Jurkat, Clone E6-1 (cell line): ENCODE data around the gene TEKTIP1.
"Not testable (repeated sequence)": the region's sequence is repeated elsewhere in the genome, so short reads cannot be mapped to it uniquely, and the experiment has no call there.

ENCODE experiments used
- DNase-seq: peaks from one replicate; pipeline ENCODE4 v3.0.0-alpha.2; 2011; ENCODE audit warnings: low read depth, low spot score
- H3K4me3 ChIP-seq: 2 replicates; pipeline ENCODE4 v1.5.1; 2011; ENCODE audit warnings: mild to moderate bottlenecking, low read length, control low read depth, moderate library complexity

Gene TEKTIP1

DNA sequence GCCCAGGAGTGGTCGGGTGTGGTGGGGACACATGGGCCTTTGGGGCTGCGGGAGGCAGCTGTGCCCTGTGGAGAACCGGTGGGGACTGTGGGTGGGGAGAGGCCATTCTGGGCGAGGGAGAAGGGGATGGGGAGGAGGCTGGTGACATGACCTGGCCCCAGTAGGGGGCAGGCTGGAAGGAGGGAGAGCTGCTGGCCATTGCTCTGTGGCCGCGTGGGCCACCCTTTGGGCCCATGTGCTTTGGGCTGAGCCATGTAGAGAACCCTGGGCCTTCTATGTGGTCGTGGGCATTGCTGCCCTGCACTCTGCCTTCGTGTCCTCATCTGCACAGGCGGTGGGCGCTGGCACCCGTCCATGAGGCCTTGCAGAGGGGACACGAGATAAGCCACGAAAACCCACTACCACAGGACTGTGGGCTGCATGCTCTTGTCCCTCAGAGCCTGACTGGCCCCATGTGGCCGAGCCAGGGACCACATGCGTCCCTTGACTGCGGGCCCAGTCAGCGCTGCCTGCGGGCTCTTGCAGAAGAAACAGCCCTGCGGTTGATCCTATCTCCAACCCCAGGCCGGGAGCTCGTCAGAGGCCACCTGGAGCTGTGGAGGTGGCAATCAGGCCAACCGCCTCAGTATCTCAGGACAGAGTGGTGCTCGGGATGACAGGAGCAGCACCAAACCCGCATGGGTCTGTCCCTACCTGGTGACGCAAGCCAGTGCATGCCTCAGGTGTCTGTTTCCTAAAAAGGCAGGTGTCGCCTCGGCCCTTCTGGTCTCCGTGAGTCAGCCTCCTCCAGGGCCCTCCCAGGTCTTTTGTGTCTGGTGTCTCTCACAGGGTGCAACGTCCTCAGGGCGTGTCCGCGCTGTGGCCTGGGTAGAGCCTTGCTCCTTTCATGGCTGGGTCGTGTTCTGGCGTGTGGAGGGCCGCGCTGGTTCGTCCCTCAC lies 18.5 kb upstream of the TEKTIP1 start:
- DNase-seq, result no peak
- no peak overlapping the region for H3K4me3 ChIP-seq

DNA sequence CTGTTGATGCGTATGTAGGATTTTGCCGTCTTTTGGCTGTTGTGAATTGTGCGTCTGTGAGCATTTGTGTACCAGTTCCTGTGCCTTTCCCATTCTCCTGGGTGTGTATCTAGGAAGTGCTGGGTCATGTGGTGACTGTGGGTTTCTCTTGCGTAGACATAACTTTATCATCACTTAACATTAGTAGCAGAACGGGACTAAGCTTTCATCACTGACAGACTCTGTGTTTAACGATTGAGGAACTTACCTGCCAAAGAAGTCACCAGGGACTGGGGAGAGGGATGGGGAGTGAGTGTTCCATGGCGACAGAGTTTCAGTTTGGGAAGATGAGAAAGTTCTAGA lies 17.9 kb upstream of the TEKTIP1 start:
- H3K4me3 ChIP-seq, result no peak overlapping the region
- no peak for DNase-seq

DNA sequence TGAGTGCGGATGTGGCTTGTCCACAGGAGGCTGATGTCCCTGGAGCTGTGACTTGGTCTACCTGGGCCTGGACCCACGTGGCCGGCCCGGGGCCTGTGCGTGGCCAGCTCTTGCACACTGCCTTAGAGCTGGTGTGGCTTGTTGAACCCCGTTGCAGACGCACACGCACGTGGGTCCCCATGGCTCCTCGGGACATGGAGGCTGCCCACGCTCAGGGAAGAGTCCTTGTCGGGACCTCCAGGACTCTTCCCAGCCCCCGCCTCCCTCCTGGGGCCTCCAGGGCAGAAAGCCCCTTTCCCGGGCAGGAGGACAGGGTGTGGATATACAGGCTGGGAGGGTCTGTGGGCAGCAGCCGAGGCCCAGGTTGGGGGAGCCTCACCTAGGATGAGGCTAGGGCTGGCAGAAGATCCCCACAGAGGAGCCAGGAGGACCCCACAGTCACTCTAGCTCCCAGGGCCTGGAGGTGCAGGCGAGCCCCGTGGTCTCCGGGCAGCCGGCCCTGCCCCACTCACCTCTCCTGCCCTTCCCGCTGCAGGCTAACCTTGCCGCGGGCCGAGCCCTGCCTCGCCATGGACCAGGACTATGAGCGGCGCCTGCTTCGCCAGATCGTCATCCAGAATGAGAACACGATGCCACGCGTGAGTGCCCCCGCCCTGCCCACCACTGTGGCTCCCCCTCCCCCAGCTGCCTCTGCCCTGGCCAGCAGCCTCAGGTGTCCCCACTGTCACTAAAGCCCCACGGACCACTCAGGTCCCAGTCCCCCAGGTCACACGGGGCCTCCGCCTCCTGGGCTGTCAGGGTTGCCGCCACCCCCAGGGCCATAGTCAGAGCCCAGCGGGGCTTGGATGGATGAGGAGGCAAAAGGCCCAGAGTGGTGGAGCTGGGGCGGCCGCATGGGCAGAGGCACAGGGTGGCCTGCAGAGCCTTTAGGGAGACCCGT lies 16.3 kb upstream of the TEKTIP1 start:
- no peak overlapping the region for H3K4me3 ChIP-seq
- DNase-seq, result no peak

DNA sequence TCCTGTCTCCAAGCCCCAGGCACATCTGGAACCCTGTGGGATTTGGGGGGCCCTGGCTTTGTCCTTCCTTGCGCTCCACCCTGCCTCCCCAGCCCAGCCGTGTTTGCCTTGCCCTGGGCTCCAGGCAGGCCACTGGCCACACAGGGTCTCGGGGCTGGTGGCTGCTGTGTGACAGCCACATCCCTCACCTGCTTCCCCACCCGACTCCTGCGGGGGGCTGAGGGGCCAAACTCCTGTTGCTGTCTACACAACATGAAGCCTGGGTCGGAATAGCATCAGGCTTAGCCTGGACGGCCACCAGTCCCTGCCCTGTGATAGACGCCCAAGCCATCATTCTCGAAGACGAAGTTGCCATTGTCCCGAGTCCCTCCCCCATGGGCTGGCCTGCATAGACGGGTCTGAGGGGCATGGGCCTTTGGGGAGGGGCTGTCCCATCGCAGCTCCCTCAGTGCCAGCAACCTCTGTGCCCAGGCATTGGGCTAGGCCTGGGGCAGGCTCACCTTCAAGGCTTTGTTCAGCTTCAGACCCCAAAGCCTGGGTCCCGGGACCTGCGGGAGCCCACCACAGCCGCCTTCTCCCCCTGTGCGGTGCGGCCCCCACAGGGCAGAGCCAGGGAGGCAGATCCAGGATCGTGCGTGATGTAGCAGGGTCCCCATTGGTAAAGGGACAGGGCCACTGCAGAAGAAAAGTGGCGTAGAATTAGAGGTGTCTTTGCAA lies 15.5 kb upstream of the TEKTIP1 start:
- no peak for DNase-seq
- H3K4me3 ChIP-seq, result no peak overlapping the region

DNA sequence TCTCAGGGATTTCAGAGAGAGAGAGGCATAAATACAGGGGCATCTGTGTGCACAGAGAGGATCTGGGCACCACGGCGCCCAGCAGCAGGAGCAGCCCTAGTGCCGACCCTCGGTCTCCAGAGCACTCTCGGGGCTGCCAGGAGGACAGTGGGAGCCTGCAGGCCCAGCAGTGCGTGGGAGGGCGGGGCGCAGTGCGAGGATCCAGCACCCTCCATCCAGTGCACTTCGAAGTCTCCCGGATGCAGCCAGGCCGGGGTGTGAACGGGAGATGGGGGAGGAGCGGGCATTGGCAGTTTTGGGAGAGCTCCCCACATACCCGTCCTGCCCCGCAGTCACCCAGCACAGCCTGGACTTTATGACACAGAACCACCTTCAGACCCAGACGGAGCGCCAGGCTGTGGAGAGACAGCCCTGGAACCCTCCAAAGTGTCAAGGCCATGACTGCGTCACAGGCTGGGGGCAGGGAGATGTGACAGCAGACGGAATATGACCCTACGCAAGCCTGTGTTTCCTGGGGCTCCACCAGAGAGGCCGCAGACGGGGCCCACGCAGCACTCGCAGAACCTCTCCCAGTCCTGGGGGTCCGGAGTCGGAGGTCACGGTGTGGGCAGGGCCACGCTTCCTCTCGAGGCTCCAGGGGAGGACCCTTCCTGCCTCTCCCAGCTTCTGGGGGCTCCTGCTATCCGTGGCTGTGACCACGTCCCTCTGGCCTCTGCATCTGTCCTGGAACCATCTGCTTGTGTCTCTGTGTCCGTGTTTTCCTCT lies 14.7 kb upstream of the TEKTIP1 start:
- H3K4me3 ChIP-seq, result no peak overlapping the region
- DNase-seq, result no peak

DNA sequence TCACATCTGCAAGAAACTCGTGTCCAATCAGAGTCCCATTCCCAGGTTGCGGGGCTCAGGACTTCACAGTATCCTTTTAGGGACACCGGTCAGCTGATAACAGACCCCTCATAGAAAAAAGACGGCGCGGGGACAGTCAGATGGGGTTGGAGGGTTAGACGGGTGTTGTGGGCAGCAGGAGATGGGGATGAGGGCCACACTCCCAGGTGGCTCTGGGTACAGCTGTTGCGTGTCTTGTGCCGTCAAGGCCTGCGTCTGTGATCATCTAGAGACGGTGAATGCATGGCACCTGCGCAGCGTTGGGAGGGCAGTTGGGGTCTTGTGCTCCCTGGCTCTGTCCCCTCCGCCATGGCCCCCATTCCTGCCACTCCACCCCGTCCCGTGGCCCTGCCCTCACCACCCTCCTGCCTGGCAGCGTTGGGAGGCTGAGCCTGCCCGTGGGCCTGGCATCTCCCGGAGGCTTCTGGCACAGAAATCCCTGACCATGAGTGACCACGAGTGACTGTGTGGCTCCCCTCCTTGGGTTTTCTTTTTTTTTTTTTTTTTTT lies 14.0 kb upstream of the TEKTIP1 start:
- no peak for DNase-seq
- H3K4me3 ChIP-seq, result no peak overlapping the region

DNA sequence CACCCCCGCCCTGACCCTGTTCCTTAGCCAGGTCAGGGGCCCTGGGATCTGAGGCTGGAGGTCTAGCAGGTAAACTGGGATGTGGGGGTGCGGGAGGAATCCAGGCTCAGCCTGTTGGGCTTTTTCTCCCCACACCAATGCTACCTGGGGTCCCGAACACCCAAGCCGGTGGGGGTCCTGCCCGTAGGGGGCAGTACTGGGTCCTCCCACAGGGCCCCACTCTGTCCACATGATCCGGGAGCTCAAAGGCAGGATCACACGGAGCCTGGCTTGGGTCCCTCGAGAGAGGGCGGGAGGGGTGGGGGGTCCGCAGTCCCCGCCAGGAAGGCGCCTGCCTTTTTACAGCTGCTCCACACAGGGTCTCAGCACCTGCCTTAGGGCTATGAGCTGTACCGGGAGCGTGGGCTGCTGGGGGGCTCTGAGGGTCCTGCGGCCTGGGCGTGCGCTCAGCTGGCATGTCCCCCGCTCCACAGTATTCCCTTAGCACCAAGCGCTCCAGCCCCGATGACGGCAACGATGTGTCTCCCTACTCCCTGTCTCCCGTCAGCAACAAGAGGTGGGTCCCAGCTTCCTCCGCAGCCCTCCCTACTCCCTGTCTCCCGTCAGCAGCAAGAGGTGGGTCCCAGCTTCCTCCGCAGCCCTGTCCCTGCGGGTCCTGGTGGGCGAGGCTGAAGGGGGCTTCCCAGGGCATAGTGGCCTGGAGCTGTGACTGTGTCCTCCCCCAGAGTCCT lies 12.3 kb upstream of the TEKTIP1 start:
- H3K4me3 ChIP-seq, result no peak overlapping the region
- DNase-seq, result no peak

DNA sequence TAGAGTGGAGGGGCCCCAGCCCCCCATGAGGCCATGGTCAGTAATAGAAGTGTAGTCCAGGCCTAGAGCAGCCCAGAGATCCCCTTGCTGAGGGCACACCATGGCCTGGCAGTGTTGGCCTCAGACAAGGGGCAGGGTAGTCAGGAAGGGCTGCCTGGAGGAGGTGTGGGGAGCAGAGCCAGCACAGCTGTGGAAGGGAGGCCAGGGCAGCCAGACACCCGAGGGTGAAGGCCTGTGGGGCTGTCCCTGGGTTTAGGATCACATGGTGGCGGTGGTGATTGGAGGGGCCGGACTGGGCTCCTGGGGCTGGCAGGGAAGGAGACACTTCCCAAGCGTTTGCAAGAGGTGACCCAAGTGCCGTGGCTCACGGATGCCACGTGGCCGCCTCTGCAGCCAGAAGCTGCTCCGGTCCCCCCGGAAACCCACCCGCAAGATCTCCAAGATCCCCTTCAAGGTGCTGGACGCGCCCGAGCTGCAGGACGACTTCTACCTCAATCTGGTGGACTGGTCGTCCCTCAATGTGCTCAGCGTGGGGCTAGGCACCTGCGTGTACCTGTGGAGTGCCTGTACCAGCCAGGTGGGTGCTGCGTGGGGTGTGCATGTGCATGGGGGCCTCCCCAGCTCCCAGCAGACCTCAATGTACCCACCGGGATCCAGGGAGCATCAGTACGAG lies 11.6 kb upstream of the TEKTIP1 start:
- H3K4me3 ChIP-seq, result no peak overlapping the region
- DNase-seq, result no peak

DNA sequence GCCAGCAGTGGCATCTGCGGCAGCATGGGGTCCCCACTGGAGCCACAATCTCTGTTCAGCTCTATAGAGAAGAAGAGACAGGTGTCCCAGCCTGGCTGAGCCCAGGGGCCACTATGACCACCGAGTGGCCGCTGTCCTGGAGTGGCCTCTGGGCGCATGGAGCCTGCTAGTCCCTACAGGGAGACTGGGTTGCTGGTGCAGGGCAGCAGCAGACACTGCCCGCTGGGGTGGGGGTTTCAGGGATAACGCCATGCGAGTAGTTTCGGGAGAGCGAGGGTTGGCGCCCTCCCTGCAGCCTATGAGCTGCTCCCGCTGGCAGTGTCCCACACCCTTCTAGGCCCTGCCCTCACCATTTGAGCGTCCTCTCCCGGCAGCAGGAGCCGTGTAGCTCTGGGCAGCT lies 10.9 kb upstream of the TEKTIP1 start:
- DNase-seq, result no peak
- no peak overlapping the region for H3K4me3 ChIP-seq

DNA sequence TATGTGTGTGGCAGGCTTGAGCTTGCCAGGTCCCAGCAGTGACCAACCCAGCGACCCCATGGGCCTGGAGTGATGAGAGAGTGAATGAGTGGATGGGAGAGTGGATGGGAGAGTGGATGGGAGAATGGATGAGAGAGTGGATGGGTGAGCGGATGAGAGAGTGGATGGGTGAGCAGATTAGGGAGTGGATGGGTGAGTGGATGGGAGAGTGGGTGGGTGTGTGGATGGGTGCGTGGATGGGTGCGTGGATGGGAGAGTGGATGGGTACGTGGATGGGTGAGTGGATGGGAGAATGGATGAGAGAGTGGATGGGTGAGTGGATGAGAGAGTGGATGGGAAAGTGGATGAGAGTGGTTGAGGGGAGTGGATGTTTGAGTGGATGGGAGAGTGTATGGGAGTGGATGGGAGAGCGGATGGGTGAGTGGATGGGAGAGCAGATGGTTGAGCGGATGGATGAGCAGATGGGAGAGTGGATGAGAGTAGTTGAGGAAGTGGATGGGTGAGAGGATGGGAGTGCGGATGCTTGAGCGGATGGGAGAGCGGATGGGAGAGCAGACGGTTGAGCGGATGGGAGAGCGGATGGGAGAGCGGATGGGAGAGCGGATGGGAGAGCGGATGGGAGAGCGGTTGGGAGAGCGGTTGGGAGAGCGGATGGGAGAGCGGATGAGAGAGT lies 10.3 kb upstream of the TEKTIP1 start:
- H3K4me3 ChIP-seq, result no peak overlapping the region
- DNase-seq, result no peak

DNA sequence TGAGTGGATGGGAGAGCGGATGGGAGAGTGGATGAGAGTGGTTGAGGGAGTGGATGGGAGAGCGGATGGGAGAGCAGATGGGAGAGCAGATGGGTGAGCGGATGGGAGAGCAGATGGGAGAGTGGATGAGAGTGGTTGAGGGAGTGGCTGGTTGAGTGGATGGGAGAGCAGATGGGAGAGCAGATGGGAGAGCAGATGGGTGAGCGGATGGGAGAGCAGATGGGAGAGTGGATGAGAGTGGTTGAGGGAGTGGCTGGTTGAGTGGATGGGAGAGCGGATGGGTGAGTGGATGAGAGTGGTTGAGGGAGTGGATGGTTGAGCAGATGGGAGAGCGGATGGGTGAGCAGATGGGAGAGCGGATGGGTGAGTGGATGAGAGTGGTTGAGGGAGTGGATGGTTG lies 9.7 kb upstream of the TEKTIP1 start:
- H3K4me3 ChIP-seq, DNase-seq: not testable (repeated sequence)

DNA sequence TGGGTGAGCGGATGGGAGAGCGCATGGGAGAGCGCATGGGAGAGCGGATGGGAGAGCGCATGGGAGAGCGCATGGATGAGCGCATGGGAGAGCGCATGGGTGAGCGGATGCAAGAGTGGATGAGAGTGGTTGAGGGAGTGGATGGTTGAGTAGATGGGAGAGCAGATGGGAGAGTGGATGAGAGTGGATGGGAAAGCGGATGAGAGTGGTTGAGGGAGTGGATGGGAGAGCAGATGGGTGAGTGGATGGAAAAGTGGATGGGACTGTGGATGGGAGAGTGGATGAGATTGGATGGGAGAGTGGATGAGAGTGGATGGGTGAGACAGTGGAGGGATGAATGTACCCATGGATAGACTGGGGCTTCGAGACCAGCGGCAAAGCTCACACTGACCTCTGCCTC lies 8.6 kb upstream of the TEKTIP1 start:
- DNase-seq, result no peak
- no peak overlapping the region for H3K4me3 ChIP-seq

DNA sequence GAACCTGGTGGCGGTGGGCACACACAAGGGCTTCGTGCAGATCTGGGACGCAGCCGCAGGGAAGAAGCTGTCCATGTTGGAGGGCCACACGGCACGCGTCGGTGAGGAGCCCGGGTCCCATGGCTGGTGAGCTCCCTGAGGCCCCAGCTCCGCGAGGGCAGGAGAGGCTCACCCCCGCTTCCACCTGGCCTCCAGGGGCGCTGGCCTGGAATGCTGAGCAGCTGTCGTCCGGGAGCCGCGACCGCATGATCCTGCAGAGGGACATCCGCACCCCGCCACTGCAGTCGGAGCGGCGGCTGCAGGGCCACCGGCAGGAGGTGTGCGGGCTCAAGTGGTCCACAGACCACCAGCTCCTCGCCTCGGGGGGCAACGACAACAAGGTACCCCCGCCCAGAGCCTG lies 7.3 kb upstream of the TEKTIP1 start:
- DNase-seq, result no peak
- no peak overlapping the region for H3K4me3 ChIP-seq

DNA sequence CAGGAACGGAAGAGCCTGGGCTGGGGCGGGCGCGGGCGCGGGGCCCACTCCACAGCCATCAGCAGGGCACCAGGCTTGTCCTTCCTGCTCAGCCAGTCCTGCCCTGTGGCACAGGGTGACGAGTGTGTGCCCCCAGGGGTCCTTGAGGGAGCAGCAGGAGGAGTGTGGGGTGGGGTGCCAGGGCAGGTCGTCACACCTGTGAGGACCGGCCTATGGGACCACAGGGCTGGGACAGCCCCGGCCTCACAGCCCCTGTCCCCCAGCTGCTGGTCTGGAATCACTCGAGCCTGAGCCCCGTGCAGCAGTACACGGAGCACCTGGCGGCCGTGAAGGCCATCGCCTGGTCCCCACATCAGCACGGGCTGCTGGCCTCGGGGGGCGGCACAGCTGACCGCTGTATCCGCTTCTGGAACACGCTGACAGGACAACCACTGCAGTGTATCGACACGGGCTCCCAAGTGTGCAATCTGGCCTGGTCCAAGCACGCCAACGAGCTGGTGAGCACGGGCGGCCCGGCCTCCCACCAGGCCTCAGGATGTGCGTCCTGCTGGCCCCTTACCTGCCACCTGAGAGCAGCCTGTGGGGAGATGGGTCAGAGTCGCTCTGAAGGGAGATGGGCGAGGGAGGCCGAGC lies 6.7 kb upstream of the TEKTIP1 start:
- no peak for DNase-seq
- no peak overlapping the region for H3K4me3 ChIP-seq

DNA sequence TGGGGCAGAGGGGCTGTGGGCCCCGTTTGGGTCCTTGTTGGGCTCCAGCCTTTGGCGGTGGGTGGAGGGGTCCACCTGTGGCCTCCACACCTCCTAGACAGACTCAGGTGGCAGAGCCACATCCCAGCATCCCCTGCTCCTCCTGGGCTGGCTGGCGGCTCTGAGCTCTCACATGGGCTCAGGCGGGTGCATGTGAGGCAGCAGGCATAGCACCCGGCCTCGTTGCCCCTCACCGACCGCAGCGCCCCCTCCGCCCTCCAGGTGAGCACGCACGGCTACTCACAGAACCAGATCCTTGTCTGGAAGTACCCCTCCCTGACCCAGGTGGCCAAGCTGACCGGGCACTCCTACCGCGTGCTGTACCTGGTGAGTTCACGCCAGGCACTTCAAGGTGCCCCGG lies 5.9 kb upstream of the TEKTIP1 start:
- no peak for DNase-seq
- no peak overlapping the region for H3K4me3 ChIP-seq

DNA sequence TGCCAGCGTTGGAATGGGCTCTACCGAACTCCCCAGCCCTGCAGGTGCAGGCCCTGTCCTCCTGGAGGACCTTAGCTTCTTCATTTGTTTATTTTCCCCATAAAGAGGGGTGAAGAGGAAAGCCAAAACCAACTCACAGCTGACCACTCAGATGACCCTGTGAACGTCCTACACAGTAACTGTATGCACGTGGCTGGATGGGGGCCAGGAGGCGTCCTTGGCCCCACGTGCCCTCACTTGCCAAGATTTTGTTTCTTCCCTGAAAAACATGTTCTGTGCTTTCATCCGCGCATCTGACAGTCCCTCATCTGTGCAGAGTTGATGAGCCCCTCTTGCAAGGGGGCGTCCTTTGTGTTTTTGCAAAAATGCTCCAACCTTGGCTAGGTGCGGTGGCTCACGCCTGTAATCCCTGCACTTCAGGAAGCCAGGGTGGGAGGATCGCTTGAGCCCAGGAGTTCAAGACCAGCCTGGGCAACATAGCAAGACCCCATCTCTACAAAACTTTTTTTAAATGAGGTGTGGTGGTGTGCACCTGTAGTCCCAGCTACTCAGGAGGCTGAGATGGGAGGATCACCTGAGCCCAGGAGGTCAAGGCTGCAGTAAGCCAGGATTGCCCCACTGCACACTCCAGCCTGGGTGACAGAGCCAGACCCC lies 5.3 kb upstream of the TEKTIP1 start:
- H3K4me3 ChIP-seq, result no peak overlapping the region
- DNase-seq, result no peak
